ENCODE results near the gene PDLIM7.

DNA sequence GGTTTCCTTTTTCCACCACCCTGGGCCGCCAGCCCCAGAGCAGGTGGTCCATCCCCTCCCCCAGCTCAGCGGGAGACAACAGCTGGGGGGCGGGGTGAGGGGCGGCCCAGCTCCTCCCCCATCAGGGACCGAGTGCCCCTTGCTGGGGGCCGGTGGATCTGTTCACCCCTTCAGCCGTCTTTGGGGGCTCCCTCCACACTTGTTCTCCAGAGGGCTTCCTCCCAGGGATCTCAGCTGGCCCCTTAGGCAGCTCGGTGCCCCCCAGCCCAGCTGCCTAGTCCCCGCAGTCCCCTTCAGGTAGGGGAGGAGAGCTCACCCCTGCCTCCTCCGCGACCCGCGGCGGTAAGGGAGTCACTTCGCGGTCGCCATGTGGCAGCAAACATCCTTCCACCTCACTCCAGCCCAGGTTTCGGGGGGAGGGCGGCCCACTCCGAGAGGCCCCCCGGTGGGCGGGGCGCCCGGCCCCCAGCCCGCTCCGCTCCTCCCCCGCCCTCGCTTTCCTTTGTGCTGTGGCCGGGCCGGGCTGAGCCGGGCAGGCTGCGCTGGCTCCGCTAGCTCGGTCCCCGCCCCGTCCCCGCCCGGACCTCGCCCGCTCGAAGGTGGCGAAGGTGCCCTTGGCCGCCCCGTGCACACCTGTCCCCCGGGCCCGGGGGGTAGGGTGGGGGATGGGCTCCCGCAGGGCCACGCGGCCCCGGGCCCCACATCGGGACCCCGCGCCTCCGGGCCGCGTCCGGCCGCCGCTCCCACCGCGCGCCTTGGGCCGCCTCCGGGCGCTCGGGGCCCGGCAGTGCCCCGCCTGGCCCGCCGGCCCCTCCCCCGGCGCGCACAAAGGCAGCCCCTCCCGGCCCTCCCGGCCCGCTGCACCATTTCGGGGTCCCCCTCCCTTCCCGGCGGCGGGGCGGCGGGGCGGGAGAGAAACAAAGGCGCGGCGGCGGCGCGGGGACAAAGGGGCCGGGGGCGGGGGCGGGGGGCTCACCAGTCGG lies 24.7 kb downstream of the PDLIM7 start:
- TF ChIP-seq, protein P1, sequence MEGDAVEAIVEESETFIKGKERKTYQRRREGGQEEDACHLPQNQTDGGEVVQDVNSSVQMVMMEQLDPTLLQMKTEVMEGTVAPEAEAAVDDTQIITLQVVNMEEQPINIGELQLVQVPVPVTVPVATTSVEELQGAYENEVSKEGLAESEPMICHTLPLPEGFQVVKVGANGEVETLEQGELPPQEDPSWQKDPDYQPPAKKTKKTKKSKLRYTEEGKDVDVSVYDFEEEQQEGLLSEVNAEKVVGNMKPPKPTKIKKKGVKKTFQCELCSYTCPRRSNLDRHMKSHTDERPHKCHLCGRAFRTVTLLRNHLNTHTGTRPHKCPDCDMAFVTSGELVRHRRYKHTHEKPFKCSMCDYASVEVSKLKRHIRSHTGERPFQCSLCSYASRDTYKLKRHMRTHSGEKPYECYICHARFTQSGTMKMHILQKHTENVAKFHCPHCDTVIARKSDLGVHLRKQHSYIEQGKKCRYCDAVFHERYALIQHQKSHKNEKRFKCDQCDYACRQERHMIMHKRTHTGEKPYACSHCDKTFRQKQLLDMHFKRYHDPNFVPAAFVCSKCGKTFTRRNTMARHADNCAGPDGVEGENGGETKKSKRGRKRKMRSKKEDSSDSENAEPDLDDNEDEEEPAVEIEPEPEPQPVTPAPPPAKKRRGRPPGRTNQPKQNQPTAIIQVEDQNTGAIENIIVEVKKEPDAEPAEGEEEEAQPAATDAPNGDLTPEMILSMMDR (IDR thresholded peaks at IDR 0.05) = no peak
- no peak for TF ChIP-seq EZH2 (IDR thresholded peaks at IDR 0.05)
- no peak for TF ChIP-seq EZH2phosphoT487 (IDR thresholded peaks at IDR 0.05)
